ENCODE results near the gene ZRSR2. TPM values are rescaled to one million over a fixed set of nuclear protein-coding genes. Genes with fewer than 3 reads are reported as not detected.

ZRSR2 gene
- total and polyA plus RNA-seq, 2 of the 13 experiments (the other 11 are each of a cell fraction or from before 2014, with no cell fraction given), result 3.6 to 4.9 TPM

GRCh38 chrX:15822922-15823321 is 32.6 kb downstream of the ZRSR2 start (continued):
- TF ChIP-seq DDIT3 (CRISPR knock-in tag; IDR thresholded peaks at IDR 0.05) (no peak), ZBTB43 (CRISPR knock-in tag; conservative IDR thresholded peaks at IDR 0.05) (no peak), ZNF891 (CRISPR knock-in tag; IDR thresholded peaks at IDR 0.05) (no peak), ZNF44 (CRISPR knock-in tag; IDR thresholded peaks at IDR 0.05) (no peak)

GRCh38 chrX:15825936-15826335 is 35.7 kb downstream of the ZRSR2 start:
- DNase-seq (ENCODE audit: low spot score) (no peak), FAIRE-seq (no peak), ATAC-seq (no peak)
- Histone ChIP-seq H3K79me2 (ENCODE audit: insufficient read depth, low read length) (no peaks in the 10 kb centered on the region), H2AFZ (ENCODE audit: low read length) (no peak overlapping the region), H3K4me1 (ENCODE audit: insufficient read depth, low read length) (no peaks in the 10 kb centered on the region), H4K20me1 (ENCODE audit: insufficient read depth, low read length) (no peaks in the 10 kb centered on the region), H3K27me3 (ENCODE audit: control insufficient read depth in 1 of 2, insufficient read depth in 2 of 2, low read length in 2 of 2) (no peaks in the 10 kb centered on the region), H3K27ac (ENCODE audit: extremely low read length, insufficient read depth, low read length) (no peak overlapping the region), H3K9ac (ENCODE audit: insufficient read depth, low read depth, low read length) (no peak overlapping the region), H3K4me3 (replicated peaks in 1 of 3; ENCODE audit: insufficient read depth in 1 of 3, low read depth in 2 of 3, low read length in 3 of 3) (no peak overlapping the region), H3K9me3 (ENCODE audit: low read length) (no peaks in the 10 kb centered on the region), H3K4me2 (ENCODE audit: low read depth, low read length) (no peak overlapping the region), H3K36me3 (replicated peaks in 1 of 2; ENCODE audit: control insufficient read depth in 1 of 2, insufficient read depth in 2 of 2, low read length in 2 of 2) (no peaks in the 10 kb centered on the region)
- 97% methylated on average over 5 of the region's 5 CpGs for WGBS (ENCODE audit: low lambda C conversion rate)
- in situ Hi-C loops (cut with HindIII; ENCODE audit: extremely low pct_ligation_motif_present, low pct_unique_long_range_greater_than_20kb) (no loop called here), intact Hi-C loops (cut with micrococcal nuclease; ENCODE audit: unreplicated experiment) (no loop called here)
- BruUV-seq (replicated peaks), result no TSS peak
- ChIA-PET CTCF (ENCODE audit: low intra/inter-chr PET ratio, low total read pairs) (no interaction called here), POLR2A (no interaction called here)
- TF ChIP-seq REPIN1 (CRISPR knock-in tag; IDR thresholded peaks at IDR 0.05; ENCODE audit: borderline replicate concordance, low read depth), result no peak
- TF ChIP-seq AHDC1 (CRISPR knock-in tag; IDR thresholded peaks at IDR 0.05; ENCODE audit: borderline replicate concordance), result no peak
- no peak for TF ChIP-seq MIER3 (CRISPR knock-in tag; IDR thresholded peaks at IDR 0.05; ENCODE audit: borderline replicate concordance)
- no peak for TF ChIP-seq THRA (CRISPR knock-in tag; IDR thresholded peaks at IDR 0.05; ENCODE audit: borderline replicate concordance)
- no peak for TF ChIP-seq POLR2AphosphoS2 (IDR thresholded peaks at IDR 0.05; ENCODE audit: low read depth, low read length)
- TF ChIP-seq ZNF34 (CRISPR knock-in tag; IDR thresholded peaks at IDR 0.05; ENCODE audit: borderline replicate concordance), result no peak
- no peak for TF ChIP-seq ZZZ3 (CRISPR knock-in tag; IDR thresholded peaks at IDR 0.05; ENCODE audit: borderline replicate concordance)
- no peak for TF ChIP-seq ZNF605 (CRISPR knock-in tag; IDR thresholded peaks at IDR 0.05)
- TF ChIP-seq ZNF615 (CRISPR knock-in tag; IDR thresholded peaks at IDR 0.05; ENCODE audit: borderline replicate concordance), result no peak
- TF ChIP-seq TRIM24 (CRISPR knock-in tag; IDR thresholded peaks at IDR 0.05), result no peak

All from HepG2 (cell line).